Endothelial cell of umbilical vein (primary cell): ENCODE measurements around the gene LGALS7.

Source experiments
- EZH2 ChIP-seq: IDR thresholded peaks from 2 replicates; pipeline ENCODE4 v1.6.1; 2012; ENCODE audit warnings: borderline replicate concordance, low read depth, mild to moderate bottlenecking, moderate library complexity, low read length, inconsistent platforms; ENCODE audit not compliant: severe bottlenecking
- FOS ChIP-seq: IDR thresholded peaks from 2 replicates; pipeline ENCODE4 v1.6.1; 2011; ENCODE audit warnings: mild to moderate bottlenecking, low read length, moderate library complexity, borderline replicate concordance; ENCODE audit not compliant: insufficient read depth
- MYC ChIP-seq: IDR thresholded peaks from one replicate; pipeline ENCODE4 v1.6.1; 2011; ENCODE audit warnings: mild to moderate bottlenecking, low read depth, low read length
- POLR2A ChIP-seq: IDR thresholded peaks from 2 replicates; pipeline ENCODE4 v1.6.1; 2012; ENCODE audit warnings: low read depth, mild to moderate bottlenecking, control low read depth, low read length
- POLR2AphosphoS5 ChIP-seq: IDR thresholded peaks from 2 replicates; pipeline ENCODE4 v1.6.1; 2012; ENCODE audit warnings: low read depth, mild to moderate bottlenecking, control low read depth, low read length, moderate library complexity; ENCODE audit not compliant: insufficient read depth
- TF ChIP-seq, protein P1 (sequence below), 2 donors: IDR thresholded peaks; 1 replicate in 1 of 2; 2 replicates in 1 of 2; pipeline ENCODE4 v1.5.1; 2011; ENCODE audit warnings: low read length in 2 of 2, mild to moderate bottlenecking in 2 of 2, moderate library complexity in 2 of 2, control low read depth in 1 of 2, inconsistent platforms in 1 of 2, low read depth in 1 of 2; ENCODE audit not compliant: insufficient read depth in 1 of 2; ENCODE audit errors: extremely low read depth in 1 of 2
- TF ChIP-seq, protein P2 (sequence below): IDR thresholded peaks from 2 replicates; pipeline ENCODE4 v1.6.1; 2011; ENCODE audit not compliant: insufficient read depth, insufficient read length

DNA sequence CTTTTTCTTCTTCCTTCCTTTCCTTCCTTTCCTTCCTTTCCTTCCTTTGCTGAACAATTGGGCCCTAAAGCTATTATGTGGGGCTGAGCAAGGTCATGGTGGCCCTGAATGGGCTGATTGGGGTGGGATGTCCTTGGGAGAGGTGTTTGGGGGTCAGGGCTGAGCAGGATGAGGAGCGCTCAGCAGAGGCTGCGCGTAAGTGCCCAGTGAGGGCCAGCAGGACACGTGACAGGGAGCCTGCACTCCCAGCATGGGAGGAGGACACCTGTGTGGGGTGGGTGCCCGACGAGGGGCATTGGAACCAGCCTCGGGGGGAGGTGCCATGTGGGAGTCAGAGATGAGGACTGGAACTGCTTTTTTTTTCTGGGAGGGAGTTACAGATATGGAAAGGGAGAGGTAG, 5.4 kb upstream of the LGALS7 start:
- TF ChIP-seq, protein P1, sequence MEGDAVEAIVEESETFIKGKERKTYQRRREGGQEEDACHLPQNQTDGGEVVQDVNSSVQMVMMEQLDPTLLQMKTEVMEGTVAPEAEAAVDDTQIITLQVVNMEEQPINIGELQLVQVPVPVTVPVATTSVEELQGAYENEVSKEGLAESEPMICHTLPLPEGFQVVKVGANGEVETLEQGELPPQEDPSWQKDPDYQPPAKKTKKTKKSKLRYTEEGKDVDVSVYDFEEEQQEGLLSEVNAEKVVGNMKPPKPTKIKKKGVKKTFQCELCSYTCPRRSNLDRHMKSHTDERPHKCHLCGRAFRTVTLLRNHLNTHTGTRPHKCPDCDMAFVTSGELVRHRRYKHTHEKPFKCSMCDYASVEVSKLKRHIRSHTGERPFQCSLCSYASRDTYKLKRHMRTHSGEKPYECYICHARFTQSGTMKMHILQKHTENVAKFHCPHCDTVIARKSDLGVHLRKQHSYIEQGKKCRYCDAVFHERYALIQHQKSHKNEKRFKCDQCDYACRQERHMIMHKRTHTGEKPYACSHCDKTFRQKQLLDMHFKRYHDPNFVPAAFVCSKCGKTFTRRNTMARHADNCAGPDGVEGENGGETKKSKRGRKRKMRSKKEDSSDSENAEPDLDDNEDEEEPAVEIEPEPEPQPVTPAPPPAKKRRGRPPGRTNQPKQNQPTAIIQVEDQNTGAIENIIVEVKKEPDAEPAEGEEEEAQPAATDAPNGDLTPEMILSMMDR (IDR thresholded peaks at IDR 0.05; ENCODE audit: extremely low read depth in 1 of 2, insufficient read depth in 1 of 2, low read depth in 1 of 2, low read length in 2 of 2), result no peak
- TF ChIP-seq POLR2A (no peak), POLR2AphosphoS5 (no peak), EZH2 (no peak), FOS (no peak), MYC (no peak)
- TF ChIP-seq, protein P2, sequence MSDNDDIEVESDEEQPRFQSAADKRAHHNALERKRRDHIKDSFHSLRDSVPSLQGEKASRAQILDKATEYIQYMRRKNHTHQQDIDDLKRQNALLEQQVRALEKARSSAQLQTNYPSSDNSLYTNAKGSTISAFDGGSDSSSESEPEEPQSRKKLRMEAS, result no peak
